Activated naive CD8-positive, alpha-beta T cell treated with anti-CD3 and anti-CD28 coated beads, Interleukin-2, amount 10 ng/mL, durations not matched to agents 7 days and 5 days (primary cell): ENCODE data around the gene INSRR. TPM values are rescaled to one million over a fixed set of nuclear protein-coding genes. Genes with fewer than 3 reads are reported as not detected.

Experiments
- ATAC-seq: fragments of 150-1000 bp; cut with Tn5 transposase; one replicate; pipeline ENCODE4 v1.10.0; 2021; ENCODE audit warnings: low read depth, moderate library complexity
- POLR2A ChIA-PET: fragments of 350-600 bp; sonication (Branson Sonifier 250); formaldehyde crosslinking; loops from one replicate; lab custom pipeline; 2021; ENCODE audit warnings: antibody characterized with exemption; lab: Charles Lee
- DNase-seq: peaks from one replicate; pipeline ENCODE4 v3.0.0; 2021
- H3K27ac Mint-ChIP-seq: one replicate; pipeline ENCODE4 v1.8.0; 2022; ENCODE audit warnings: mild to moderate bottlenecking, mixed read lengths
- H3K27me3 Mint-ChIP-seq: one replicate; pipeline ENCODE4 v1.8.0; 2022; ENCODE audit warnings: mild to moderate bottlenecking, moderate library complexity, mixed read lengths
- H3K36me3 Mint-ChIP-seq: one replicate; pipeline ENCODE4 v1.8.0; 2021; ENCODE audit warnings: mild to moderate bottlenecking, mixed read lengths
- H3K4me1 Mint-ChIP-seq: one replicate; pipeline ENCODE4 v1.8.0; 2021; ENCODE audit warnings: mixed read lengths
- H3K4me3 Mint-ChIP-seq: one replicate; pipeline ENCODE4 v1.8.0; 2022; ENCODE audit warnings: mild to moderate bottlenecking, moderate library complexity, mixed read lengths
- H3K9me3 Mint-ChIP-seq: one replicate; pipeline ENCODE4 v1.8.0; 2021; ENCODE audit warnings: mixed read lengths
- total RNA-seq, 2 experiments: library from RNA; stranded (reverse); gene quantifications; one replicate each; pipeline ENCODE4 v1.2.3, GENCODE V29; 2021

INSRR gene
- total RNA-seq, 2 experiments from 2014 or later, result 0.47 to 0.48 TPM

DNA sequence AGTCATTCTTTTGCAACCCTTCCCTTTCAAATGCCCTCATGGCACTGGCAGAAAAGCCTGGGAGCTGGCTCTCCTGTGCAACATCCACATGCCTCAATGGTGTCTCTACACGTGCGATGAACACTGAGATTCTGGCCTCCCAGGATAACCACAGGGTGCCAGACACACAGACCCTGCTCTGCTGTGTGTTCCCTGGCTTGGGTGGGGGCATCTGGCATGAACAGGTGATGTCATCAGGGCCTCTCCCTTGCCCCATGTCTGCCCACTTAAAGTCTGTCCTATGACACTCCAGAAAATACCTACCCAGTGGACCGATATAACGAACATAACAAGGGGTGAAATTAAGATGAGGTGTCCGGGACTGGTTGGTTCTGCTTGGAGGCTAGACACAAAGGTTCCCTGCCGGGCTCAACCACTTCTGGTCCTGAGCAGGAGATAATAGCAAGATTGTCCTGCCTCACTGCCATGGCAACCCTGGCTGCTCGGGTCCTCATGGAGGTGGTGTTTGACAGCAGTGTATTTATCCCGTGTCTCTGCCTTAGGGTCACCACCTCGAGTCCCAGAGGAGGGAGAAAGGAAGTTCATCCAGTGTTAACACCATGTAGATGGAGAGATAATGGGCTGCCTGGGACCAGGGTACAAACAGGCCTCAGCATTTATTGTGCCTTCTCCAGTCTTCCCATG, 19.3 kb downstream of the INSRR start:
- no peak overlapping the region for H3K27ac Mint-ChIP-seq
- H3K4me1 Mint-ChIP-seq, result peaks cover 22% of the 10 kb centered on the region
- H3K36me3 Mint-ChIP-seq, result no peaks in the 10 kb centered on the region
- peaks cover 19% of the 10 kb centered on the region for H3K27me3 Mint-ChIP-seq
- POLR2A ChIA-PET, result interaction anchor here (0.7 to 1.7 kb wide), 3 partner anchors 18 to 30 kb away, joined by 3 to 13 read pairs (median 5); partner anchors contain the start of gene NTRK1
- ATAC-seq, result no peak
- H3K4me3 Mint-ChIP-seq, result no peak overlapping the region
- no peaks in the 10 kb centered on the region for H3K9me3 Mint-ChIP-seq
- no peak for DNase-seq

DNA sequence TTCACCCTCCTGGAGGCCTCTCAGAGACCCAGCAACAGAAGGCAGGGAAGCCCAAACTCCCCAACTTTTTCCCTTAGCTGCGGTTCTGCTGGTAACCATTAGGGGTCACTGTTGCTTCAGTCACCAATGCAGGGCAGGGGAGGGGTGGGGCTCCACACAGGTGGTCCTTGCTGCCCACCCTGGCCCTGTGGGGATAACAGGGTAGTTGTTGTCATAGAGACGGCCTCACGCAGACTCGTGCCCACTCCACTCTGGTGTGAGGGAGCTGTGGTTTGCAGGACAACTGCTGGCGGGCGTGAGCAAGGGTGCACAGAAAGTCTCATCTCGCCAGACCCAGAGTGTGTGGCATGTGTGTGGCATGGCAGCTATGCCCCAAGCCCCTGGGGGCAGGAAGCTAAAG, 19.9 kb downstream of the INSRR start:
- H3K36me3 Mint-ChIP-seq, result no peaks in the 10 kb centered on the region
- H3K27ac Mint-ChIP-seq, result peak overlapping the region; percentile 55
- H3K4me1 Mint-ChIP-seq, result peaks cover 24% of the 10 kb centered on the region
- peak; percentile 48 for ATAC-seq
- no peaks in the 10 kb centered on the region for H3K9me3 Mint-ChIP-seq
- POLR2A ChIA-PET, result interaction anchor here (0.7 to 1.7 kb wide), 4 partner anchors 19 to 49 kb away, joined by 3 to 13 read pairs (median 4); partner anchors contain the start of gene NTRK1
- peaks cover 14% of the 10 kb centered on the region for H3K27me3 Mint-ChIP-seq
- no peak for DNase-seq
- H3K4me3 Mint-ChIP-seq, result no peak overlapping the region

DNA sequence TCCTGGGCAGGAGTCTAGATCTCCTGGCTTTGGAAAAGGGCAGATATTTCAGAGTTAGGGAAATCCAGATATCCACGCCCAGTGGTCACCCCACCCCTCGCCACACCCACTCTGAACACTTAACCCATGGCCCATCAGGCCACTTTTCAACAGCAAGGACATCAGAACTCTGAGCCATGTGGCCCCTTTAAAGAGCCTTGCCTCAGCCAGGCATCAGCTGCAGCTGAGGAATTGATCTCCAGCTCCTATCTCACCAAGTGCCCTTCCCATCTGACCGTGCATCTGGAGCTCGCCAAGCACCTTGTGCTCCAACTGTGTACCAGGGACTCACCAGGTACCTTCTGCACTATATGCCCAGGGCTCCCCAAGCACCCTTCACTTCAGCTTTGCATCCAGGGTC, 22.0 kb downstream of the INSRR start:
- DNase-seq (no peak), ATAC-seq (no peak)
- Mint-ChIP-seq H3K27me3 (no peaks in the 10 kb centered on the region), H3K27ac (no peak overlapping the region), H3K4me1 (peaks cover 32% of the 10 kb centered on the region), H3K9me3 (no peaks in the 10 kb centered on the region), H3K4me3 (no peak overlapping the region), H3K36me3 (no peaks in the 10 kb centered on the region)
- POLR2A ChIA-PET, result interaction anchor here (1.4 to 1.9 kb wide), 3 partner anchors 23 to 29 kb away, joined by 4 to 5 read pairs (median 5); partner anchors contain the start of gene NTRK1

DNA sequence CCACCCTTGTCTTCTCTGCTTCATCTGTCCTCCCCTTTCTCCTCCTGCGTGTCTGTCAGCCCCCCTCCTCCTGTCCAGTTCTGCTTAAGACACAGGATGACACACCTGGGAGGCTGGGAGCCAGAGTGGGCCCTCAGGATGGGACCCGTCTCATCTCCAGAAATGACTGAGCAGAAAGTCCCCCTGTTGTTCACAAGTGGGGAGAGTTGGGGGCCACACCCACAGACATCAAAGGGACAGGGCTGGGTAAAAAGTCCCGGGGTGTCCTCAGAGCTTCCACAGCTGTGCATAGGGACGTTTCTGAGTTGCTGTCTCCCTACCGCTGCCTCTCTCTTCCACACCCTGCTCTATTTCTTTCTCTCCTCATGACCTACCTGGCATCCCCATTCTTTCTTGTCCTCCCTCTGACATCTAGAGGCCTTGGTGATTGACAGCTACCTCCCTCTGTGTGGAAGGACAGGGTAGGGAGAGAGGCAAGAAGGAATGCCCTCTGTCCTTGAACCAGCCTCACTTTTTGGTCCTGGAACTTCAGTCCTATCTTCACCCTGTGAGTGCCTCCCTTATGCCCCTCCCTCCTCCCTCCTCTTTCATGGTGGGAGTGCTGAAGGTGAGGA, 22.8 kb downstream of the INSRR start:
- peaks cover 32% of the 10 kb centered on the region for H3K4me1 Mint-ChIP-seq
- no peaks in the 10 kb centered on the region for H3K36me3 Mint-ChIP-seq
- no peak overlapping the region for H3K27ac Mint-ChIP-seq
- peaks cover 4% of the 10 kb centered on the region for H3K27me3 Mint-ChIP-seq
- DNase-seq (no peak), ATAC-seq (peak; percentile 10)
- H3K4me3 Mint-ChIP-seq, result no peak overlapping the region
- H3K9me3 Mint-ChIP-seq, result no peaks in the 10 kb centered on the region
- POLR2A ChIA-PET, result interaction anchor here (1.4 to 1.6 kb wide), 2 partner anchors 23 to 25 kb away, joined by 4 to 5 read pairs; partner anchors contain the start of gene NTRK1

DNA sequence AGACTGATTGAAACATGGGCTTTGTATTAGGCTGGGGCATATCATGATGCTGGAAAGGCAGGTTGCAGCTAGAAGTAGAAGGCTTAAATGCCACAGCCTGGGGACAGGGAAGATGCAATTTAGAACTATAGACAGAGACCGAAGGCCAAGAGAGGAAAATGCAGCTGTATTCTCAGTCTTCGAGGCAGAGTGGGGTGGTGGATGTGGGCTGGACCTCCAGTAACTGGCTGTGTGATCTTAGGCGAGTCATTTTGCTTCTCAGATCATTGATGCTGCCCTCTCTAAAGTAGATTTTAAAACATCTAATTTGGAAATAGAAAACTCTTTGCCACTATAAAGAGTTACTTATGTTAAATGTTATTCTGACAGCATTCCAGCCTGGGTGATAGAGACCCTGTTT, 24.6 kb downstream of the INSRR start:
- ATAC-seq (peak; percentile 21), DNase-seq (no peak)
- Mint-ChIP-seq H3K27me3 (peaks cover 7% of the 10 kb centered on the region), H3K4me3 (no peak overlapping the region), H3K9me3 (no peaks in the 10 kb centered on the region), H3K4me1 (peaks cover 29% of the 10 kb centered on the region), H3K36me3 (no peaks in the 10 kb centered on the region), H3K27ac (peak overlapping the region; percentile 44)
- POLR2A ChIA-PET, result interaction anchor here (0.8 to 1.7 kb wide), 3 partner anchors 13 to 106 kb away, joined by 3 to 6 read pairs (median 4); partner anchors contain the start of genes ISG20L2 and METTL25B

DNA sequence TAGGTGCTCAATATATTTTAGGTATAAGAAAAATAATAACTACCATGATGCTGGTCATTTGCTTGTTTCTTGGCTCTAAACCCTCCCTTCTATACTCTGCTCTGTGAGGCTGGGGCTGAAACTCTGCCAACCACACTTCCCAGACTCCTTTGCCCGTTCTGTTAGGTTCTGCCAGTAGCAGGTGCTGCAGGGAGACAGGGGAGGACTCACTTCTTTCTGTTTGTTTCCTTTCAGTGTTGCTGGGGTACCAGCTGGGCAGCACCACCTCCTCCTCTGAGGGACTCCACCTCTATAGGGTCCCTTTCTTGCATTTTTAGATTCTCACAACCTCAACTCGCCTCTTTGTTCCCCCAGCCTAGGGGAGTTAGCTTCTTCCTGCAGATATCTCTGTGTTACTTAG, 25.3 kb downstream of the INSRR start:
- no peak for DNase-seq
- no peak overlapping the region for H3K4me3 Mint-ChIP-seq

DNA sequence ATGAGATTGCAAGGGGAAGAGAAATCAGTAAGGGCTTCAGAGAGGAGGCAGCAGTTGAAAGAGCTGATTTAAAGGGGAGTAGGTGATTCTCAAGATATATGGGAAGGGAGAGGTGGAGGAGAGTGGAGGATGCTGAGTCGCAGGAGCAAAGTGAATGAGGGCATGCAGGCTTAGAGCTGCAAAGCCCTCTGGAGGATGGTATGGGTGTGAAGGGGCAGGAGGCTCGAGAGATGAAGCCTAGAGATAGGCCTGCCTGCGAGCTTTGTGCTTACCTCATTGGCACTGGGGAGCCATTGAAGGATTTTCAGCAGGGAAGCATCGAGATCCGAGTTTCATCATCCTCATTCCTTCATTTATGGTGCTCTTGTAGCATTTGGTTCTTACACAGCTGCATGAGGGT, 26.5 kb downstream of the INSRR start:
- H3K36me3 Mint-ChIP-seq, result no peaks in the 10 kb centered on the region
- H3K4me1 Mint-ChIP-seq, result peaks cover 24% of the 10 kb centered on the region
- DNase-seq (no peak), ATAC-seq (no peak)
- no peaks in the 10 kb centered on the region for H3K9me3 Mint-ChIP-seq
- no peak overlapping the region for H3K4me3 Mint-ChIP-seq
- H3K27ac Mint-ChIP-seq, result no peak overlapping the region
- POLR2A ChIA-PET, result no interaction called here
- peaks cover 9% of the 10 kb centered on the region for H3K27me3 Mint-ChIP-seq

More for the DNA sequence above, 25.3 kb downstream of the INSRR start:
- Mint-ChIP-seq H3K27me3 (peaks cover 7% of the 10 kb centered on the region), H3K4me1 (peaks cover 25% of the 10 kb centered on the region), H3K36me3 (no peaks in the 10 kb centered on the region), H3K27ac (peak overlapping the region; percentile 44), H3K9me3 (no peaks in the 10 kb centered on the region)
- ATAC-seq, result peak; percentile 46
- POLR2A ChIA-PET, result interaction anchor here (0.6 to 1.7 kb wide), 4 partner anchors 11 to 105 kb away, joined by 3 to 6 read pairs (median 4); partner anchors contain the start of genes ISG20L2 and METTL25B

DNA sequence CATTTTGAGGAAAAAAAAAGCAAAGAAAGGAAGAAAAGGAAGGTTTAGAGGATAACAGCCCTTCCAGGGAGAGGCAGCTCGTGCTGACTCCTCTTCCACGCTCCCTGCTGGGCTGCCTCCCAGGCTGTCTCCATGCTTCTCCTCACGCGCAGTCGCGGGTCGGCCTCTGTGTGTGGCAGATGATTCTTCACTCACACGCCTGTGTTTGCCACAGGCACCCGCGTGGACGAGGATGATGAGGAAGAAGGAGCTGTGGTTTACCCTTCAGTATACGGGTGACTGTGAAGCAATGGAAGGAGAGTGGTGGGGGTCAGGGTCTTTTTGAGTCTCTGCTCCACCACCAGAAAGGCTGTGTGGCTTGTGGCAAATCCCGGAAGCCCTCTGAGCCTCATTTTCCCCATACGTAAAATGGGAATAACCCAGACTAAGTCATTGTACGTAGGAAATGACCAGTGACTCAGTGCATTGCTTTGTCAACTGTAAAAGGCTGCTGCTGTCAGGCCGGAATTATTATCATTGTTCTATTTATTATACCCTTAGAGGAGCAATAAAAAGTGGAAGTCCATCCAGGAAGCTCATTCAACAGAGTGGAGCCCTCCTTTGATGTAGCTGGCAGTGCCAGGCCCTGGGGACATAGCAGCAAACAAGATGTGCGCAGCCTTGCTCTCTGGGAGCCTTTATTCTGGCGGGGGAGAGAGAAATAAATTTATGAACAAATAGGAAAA, 30.4 kb downstream of the INSRR start:
- Mint-ChIP-seq H3K9me3 (peaks cover 2% of the 10 kb centered on the region), H3K27ac (no peak overlapping the region), H3K27me3 (peaks cover 9% of the 10 kb centered on the region), H3K36me3 (no peaks in the 10 kb centered on the region), H3K4me3 (no peak overlapping the region), H3K4me1 (peaks cover 5% of the 10 kb centered on the region)
- no peak for ATAC-seq
- POLR2A ChIA-PET, result no interaction called here
- DNase-seq, result no peak

DNA sequence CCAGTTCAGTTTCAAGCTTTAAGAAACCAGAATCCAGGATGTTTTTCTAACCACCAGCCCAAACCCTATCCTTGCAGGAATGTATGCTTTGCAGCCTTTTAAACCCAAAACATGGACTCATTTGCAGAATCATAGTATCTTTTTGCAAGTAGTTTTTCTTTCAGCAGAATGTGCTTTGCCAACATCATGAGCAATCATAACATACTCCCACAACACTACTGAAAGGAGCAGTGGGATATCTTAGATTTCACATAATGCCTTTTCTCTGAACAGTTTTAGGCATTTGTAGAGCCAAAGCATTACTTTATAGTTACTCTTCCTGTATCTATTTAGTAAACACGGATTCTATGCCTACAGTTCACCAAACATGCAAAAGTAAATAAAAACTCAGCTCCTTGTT, 32.3 kb downstream of the INSRR start:
- no peak overlapping the region for H3K27ac Mint-ChIP-seq
- peaks cover 9% of the 10 kb centered on the region for H3K27me3 Mint-ChIP-seq
- H3K4me1 Mint-ChIP-seq, result peaks cover 11% of the 10 kb centered on the region
- H3K9me3 Mint-ChIP-seq, result peaks cover 2% of the 10 kb centered on the region
- POLR2A ChIA-PET, result no interaction called here
- no peak for ATAC-seq
- no peak for DNase-seq
- no peaks in the 10 kb centered on the region for H3K36me3 Mint-ChIP-seq
- H3K4me3 Mint-ChIP-seq, result no peak overlapping the region

DNA sequence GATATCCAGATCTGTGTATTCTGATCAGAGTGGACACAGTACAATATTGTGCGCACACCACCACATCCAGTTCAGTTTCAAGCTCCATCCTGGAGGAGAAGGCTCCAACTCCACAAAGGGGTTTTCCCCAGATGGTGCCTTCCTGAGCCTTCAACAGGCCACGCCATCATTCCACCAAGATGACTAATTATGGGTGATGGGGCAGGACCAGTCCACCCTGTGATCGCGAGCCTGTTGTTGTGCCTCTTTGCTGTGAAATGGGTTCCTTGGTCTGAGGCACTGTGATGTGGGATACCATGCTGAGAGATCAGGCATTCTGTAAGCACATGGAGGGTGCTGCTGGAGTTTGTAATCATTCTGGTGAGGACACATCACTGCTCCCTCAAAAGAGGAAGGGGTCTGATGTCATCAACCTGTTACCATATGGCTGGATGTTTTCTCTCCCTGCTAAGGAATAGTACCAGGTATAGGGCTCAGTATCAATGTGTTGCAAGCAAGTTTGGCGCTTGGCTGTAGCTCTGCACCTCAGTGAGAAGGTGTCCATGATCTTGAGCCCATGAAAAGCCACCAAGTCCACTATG, 35.6 kb downstream of the INSRR start:
- no peak overlapping the region for H3K4me3 Mint-ChIP-seq
- peaks cover 2% of the 10 kb centered on the region for H3K27me3 Mint-ChIP-seq
- ATAC-seq (no peak), DNase-seq (peak; percentile 0)
- H3K36me3 Mint-ChIP-seq, result peaks cover 3% of the 10 kb centered on the region
- no peak overlapping the region for H3K27ac Mint-ChIP-seq
- H3K9me3 Mint-ChIP-seq, result peaks cover 2% of the 10 kb centered on the region
- H3K4me1 Mint-ChIP-seq, result peaks cover 19% of the 10 kb centered on the region
- POLR2A ChIA-PET, result no interaction called here

DNA sequence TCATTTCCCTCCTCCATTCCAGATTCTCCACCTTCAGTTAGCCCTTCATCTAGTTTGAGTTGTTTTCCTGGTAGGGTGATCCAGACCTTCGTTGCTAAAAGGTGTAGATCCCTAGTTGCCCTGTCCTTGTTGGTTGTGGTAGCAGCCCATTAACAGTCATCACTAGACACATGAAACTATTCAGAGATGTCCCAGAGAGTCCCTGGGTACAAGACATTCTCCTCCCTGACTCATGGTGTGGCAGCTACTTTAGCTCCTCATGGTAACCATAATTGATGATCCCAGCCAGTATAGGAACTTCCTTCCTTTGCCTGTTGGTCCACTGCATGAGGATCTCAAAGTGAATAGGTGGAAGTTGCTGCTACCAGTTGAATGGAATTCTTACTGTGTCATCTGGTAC, 36.2 kb downstream of the INSRR start:
- Mint-ChIP-seq H3K27me3 (no peaks in the 10 kb centered on the region), H3K9me3 (peaks cover 2% of the 10 kb centered on the region), H3K36me3 (peaks cover 3% of the 10 kb centered on the region), H3K4me3 (no peak overlapping the region), H3K4me1 (peaks cover 23% of the 10 kb centered on the region), H3K27ac (peak overlapping the region; percentile 22)
- ATAC-seq, result no peak
- no peak for DNase-seq
- POLR2A ChIA-PET, result interaction anchor here (0.6 to 1.8 kb wide), 8 partner anchors 11 to 119 kb away, joined by 3 to 6 read pairs (median 3); no protein-coding TSS in a partner anchor

DNA sequence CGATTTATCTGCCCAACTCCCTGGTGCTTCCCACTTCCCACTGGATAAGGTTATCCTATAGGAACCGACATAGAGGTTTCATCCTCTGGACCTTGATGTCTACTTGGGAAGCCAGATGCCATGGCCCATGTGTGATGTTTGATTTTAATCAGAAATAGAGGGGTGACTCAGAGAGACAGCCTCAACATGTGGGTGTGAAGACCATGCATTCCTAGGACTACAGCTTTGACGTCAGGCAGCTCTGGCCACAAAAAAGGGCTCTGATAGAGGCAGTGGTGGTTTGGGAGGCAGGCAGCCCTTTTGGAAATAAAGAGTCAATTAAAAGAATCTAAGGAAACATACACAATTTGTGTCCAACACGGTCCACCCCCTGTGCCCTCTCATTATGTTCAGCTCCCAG, 37.1 kb downstream of the INSRR start:
- peaks cover 2% of the 10 kb centered on the region for H3K9me3 Mint-ChIP-seq
- no peaks in the 10 kb centered on the region for H3K27me3 Mint-ChIP-seq
- peak; percentile 25 for DNase-seq
- peaks cover 3% of the 10 kb centered on the region for H3K36me3 Mint-ChIP-seq
- no peak overlapping the region for H3K4me3 Mint-ChIP-seq
- H3K27ac Mint-ChIP-seq, result no peak overlapping the region
- POLR2A ChIA-PET, result interaction anchor here (0.6 to 1.8 kb wide), 6 partner anchors 8 to 93 kb away, joined by 3 to 6 read pairs (median 4); partner anchors contain the start of genes ISG20L2 and METTL25B
- peaks cover 27% of the 10 kb centered on the region for H3K4me1 Mint-ChIP-seq
- peak; percentile 33 for ATAC-seq
